H1 (cell line): Measurements from ENCODE around the gene LRR1.

ENCODE experiments used
- CEBPB ChIP-seq: IDR thresholded peaks from 2 replicates; pipeline ENCODE4 v1.6.1; 2012; ENCODE audit warnings: low read depth, low read length
- CREB1 ChIP-seq: IDR thresholded peaks from 2 replicates; pipeline ENCODE4 v1.6.1; 2012; ENCODE audit warnings: inconsistent platforms
- CTCF ChIP-seq, 3 experiments: IDR thresholded peaks; 1 replicate in 2 of 3; 2 replicates in 1 of 3; pipeline versions ENCODE4 v1.5.1 to v1.6.1; 2011; ENCODE audit warnings: low read length in 3 of 3, mild to moderate bottlenecking in 3 of 3, inconsistent platforms in 2 of 3, low read depth in 1 of 3, moderate library complexity in 1 of 3; ENCODE audit not compliant: insufficient read depth in 1 of 3; ENCODE audit errors: control extremely low read depth in 1 of 3
- EP300 ChIP-seq, 2 experiments: IDR thresholded peaks; 1 replicate in 1 of 2; 2 replicates in 1 of 2; pipeline ENCODE4 v1.6.1; 2011 to 2012; ENCODE audit warnings: low read depth in 2 of 2, low read length in 2 of 2, mild to moderate bottlenecking in 2 of 2, borderline replicate concordance in 1 of 2, inconsistent platforms in 1 of 2, moderate library complexity in 1 of 2
- EZH2 ChIP-seq: fragments of 200-600 bp; sonication (generic); IDR thresholded peaks from 2 replicates; pipeline ENCODE4 v1.7.1; 2012; ENCODE audit warnings: low read depth, mild to moderate bottlenecking, moderate library complexity, low read length, inconsistent platforms; ENCODE audit not compliant: severe bottlenecking
- JUND ChIP-seq: IDR thresholded peaks from 2 replicates; pipeline ENCODE4 v1.6.1; 2011; ENCODE audit warnings: mild to moderate bottlenecking, improper control_type of control experiment, low read length
- KDM1A ChIP-seq: fragments of 200-600, 300-600 bp; sonication (generic); IDR thresholded peaks from 2 replicates; pipeline ENCODE4 v1.7.1; 2016; ENCODE audit warnings: mild to moderate bottlenecking, low read length, borderline replicate concordance
- POLR2A ChIP-seq, 2 experiments: IDR thresholded peaks; 1 replicate in 1 of 2; 2 replicates in 1 of 2; pipeline ENCODE4 v1.6.1; 2011; ENCODE audit warnings: low read depth in 2 of 2, low read length in 2 of 2, mild to moderate bottlenecking in 2 of 2; ENCODE audit errors: control extremely low read depth in 1 of 2
- POLR2AphosphoS5 ChIP-seq: IDR thresholded peaks from 2 replicates; pipeline ENCODE4 v1.6.1; 2011; ENCODE audit warnings: low read depth, low read length
- RAD21 ChIP-seq, 2 experiments: IDR thresholded peaks in 1 of 2; conservative IDR thresholded peaks in 1 of 2; 2 replicates each; pipeline ENCODE4 v1.6.1; 2011; ENCODE audit warnings: low read depth in 2 of 2, low read length in 2 of 2, improper control_type of control experiment in 1 of 2, inconsistent platforms in 1 of 2, mild to moderate bottlenecking in 1 of 2, moderate library complexity in 1 of 2
- RNF2 ChIP-seq: fragments of 200-900, 300-1000 bp; sonication (generic); IDR thresholded peaks from 2 replicates; pipeline ENCODE4 v1.7.1; 2016; ENCODE audit warnings: borderline replicate concordance, low read depth, mild to moderate bottlenecking, antibody characterized with exemption, low read length; ENCODE audit not compliant: poor library complexity, severe bottlenecking; ENCODE audit errors: missing control alignments
- SP1 ChIP-seq: IDR thresholded peaks from 2 replicates; pipeline ENCODE4 v1.6.1; 2011; ENCODE audit warnings: low read depth, low read length
- TBP ChIP-seq: IDR thresholded peaks from 2 replicates; pipeline ENCODE4 v1.6.1; 2011; ENCODE audit warnings: low read depth, low read length, improper control_type of control experiment

- TF ChIP-seq CREB1, result no peak
- no peak for TF ChIP-seq EZH2
- no peak for TF ChIP-seq EP300 (IDR thresholded peaks at IDR 0.05; ENCODE audit: borderline replicate concordance in 1 of 2, low read depth in 2 of 2, low read length in 2 of 2)
- TF ChIP-seq POLR2A (IDR thresholded peaks at IDR 0.05; ENCODE audit: control extremely low read depth in 1 of 2, low read depth in 2 of 2, low read length in 2 of 2), result no peak; a peak in 1 of 3 replicates
- no peak for TF ChIP-seq POLR2AphosphoS5
- no peak for TF ChIP-seq CTCF (IDR thresholded peaks at IDR 0.05; ENCODE audit: control extremely low read depth in 1 of 3, insufficient read depth in 1 of 3, low read depth in 1 of 3, low read length in 3 of 3)
- no peak for TF ChIP-seq RAD21 (IDR thresholded peaks at IDR 0.05 in 1 of 2, conservative IDR thresholded peaks at IDR 0.05 in 1 of 2; ENCODE audit: low read depth in 2 of 2, low read length in 2 of 2)
- TF ChIP-seq TBP, result no peak
- TF ChIP-seq SP1, result no peak
- TF ChIP-seq RNF2, result no peak
- TF ChIP-seq KDM1A, result no peak
- no peak for TF ChIP-seq CEBPB
- no peak for TF ChIP-seq JUND
Measured at GRCh38 chr14:49622022-49622607, 23.4 kb downstream of the LRR1 start.
